Left lung (tissue), 10 donors: ENCODE results near the gene PLEKHA5. TPM values are rescaled to one million over a fixed set of nuclear protein-coding genes. Genes with fewer than 3 reads are reported as not detected.
"Not testable (repeated sequence)": the region's sequence is repeated elsewhere in the genome, so short reads cannot be mapped to it uniquely, and the experiment has no call there.

Experiments used
- ATAC-seq: fragments of 200-7000 bp; cut with Tn5 transposase; one replicate; pipeline ENCODE4 v1.9.1; 2020; ENCODE audit warnings: moderate library complexity
- DNase-seq, 4 donors: peaks; one replicate each; pipeline ENCODE4 v3.0.0-alpha.2; 2013 to 2020
- H3K27ac ChIP-seq, 2 donors: fragments of 200-600 bp; sonication (generic) in 1 of 2; one replicate each; pipeline versions ENCODE4 v1.5.0 to v1.8.0; 2020 to 2021
- H3K27me3 ChIP-seq, 2 donors: fragments of 200-600 bp; sonication (generic) in 1 of 2; one replicate each; pipeline versions ENCODE4 v1.5.0 to v1.8.0; 2020 to 2021
- H3K36me3 ChIP-seq, 2 donors: fragments of 200-600 bp; sonication (generic) in 1 of 2; one replicate each; pipeline versions ENCODE4 v1.5.0 to v1.8.0; 2020 to 2021
- H3K4me1 ChIP-seq, 2 donors: fragments of 200-600 bp; one replicate each; pipeline ENCODE4 v1.8.0; 2021
- H3K4me3 ChIP-seq, 2 donors: fragments of 200-600 bp; sonication (generic) in 1 of 2; one replicate each; pipeline versions ENCODE4 v1.5.0 to v1.8.0; 2020 to 2021; ENCODE audit warnings: mild to moderate bottlenecking in 1 of 2
- H3K9me3 ChIP-seq, 2 donors: fragments of 200-600 bp; sonication (generic) in 1 of 2; one replicate each; pipeline versions ENCODE4 v1.5.0 to v1.8.0; 2020 to 2021
- CTCF ChIP-seq, 2 donors: fragments of 200-600 bp; sonication (generic) in 1 of 2; IDR thresholded peaks; one replicate each; pipeline versions ENCODE4 v1.5.0 to v1.8.0; 2021; ENCODE audit warnings: antibody characterized with exemption in 2 of 2
- intact Hi-C, 2 donors: fragments of 100-400 bp; cut with DNase I; formaldehyde crosslinking; loops; one replicate each; pipeline versions ENCODE4 v1.11.2 to v1.14.2; 2022
- polyA plus RNA-seq, 6 donors: library from polyadenylated mRNA; unstranded; fragments of 120-200 nt; gene quantifications; one replicate each; pipeline ENCODE4 v1.2.1, GENCODE V29; 2013; ENCODE audit not compliant: insufficient read length in 6 of 6
- total RNA-seq, 2 donors: library from RNA; stranded (reverse); fragmentation: NEBNext Ultra II Directional; extraction: Animal tissue kit (Norgen Biotek cat#: 25700); gene quantifications; one replicate each; pipeline ENCODE4 v1.2.1, GENCODE V29; 2021
- donor health status: DM: no; HTN: yes; CAD: no.
- donor health status: DM: no; HTN: no; CAD: no.

PLEKHA5 gene
- total and polyA plus RNA-seq, 8 donors = 20.4 to 43.6 (median 38.0) TPM

GRCh38 chr12:19223018-19223417 lies 93.5 kb downstream of the PLEKHA5 start:
- no peak overlapping the region for H3K4me3 ChIP-seq
- peak; percentile 73 for ATAC-seq
- no peaks in the 10 kb centered on the region for H3K36me3 ChIP-seq
- H3K27ac ChIP-seq = no peak overlapping the region
- H3K9me3 ChIP-seq = no peaks in the 10 kb centered on the region
- H3K4me1 ChIP-seq = no peaks in the 10 kb centered on the region
- intact Hi-C loops = no loop called here
- no peak for DNase-seq
- no peak for TF ChIP-seq CTCF (IDR thresholded peaks at IDR 0.05)
- no peaks in the 10 kb centered on the region for H3K27me3 ChIP-seq

GRCh38 chr12:19223695-19224094 lies 94.2 kb downstream of the PLEKHA5 start:
- Histone ChIP-seq H3K36me3 (no peaks in the 10 kb centered on the region), H3K27ac (no peak overlapping the region), H3K4me1 (no peaks in the 10 kb centered on the region), H3K9me3 (no peaks in the 10 kb centered on the region), H3K4me3 (no peak overlapping the region), H3K27me3 (no peaks in the 10 kb centered on the region)
- TF ChIP-seq CTCF (IDR thresholded peaks at IDR 0.05) = no peak
- intact Hi-C loops = no loop called here
- DNase-seq = peak in 1 of 4 donors; percentile 16
- ATAC-seq = peak; percentile 41

- DNase-seq (no peak), ATAC-seq (no peak)
- intact Hi-C loops = no loop called here
- H3K27ac ChIP-seq = no peak overlapping the region
- H3K27me3 ChIP-seq = no peaks in the 10 kb centered on the region
- no peaks in the 10 kb centered on the region for H3K9me3 ChIP-seq
- no peak for TF ChIP-seq CTCF (IDR thresholded peaks at IDR 0.05)
- no peaks in the 10 kb centered on the region for H3K4me1 ChIP-seq
- no peak overlapping the region for H3K4me3 ChIP-seq
- no peaks in the 10 kb centered on the region for H3K36me3 ChIP-seq
Observed at GRCh38 chr12:19224746-19225145, 95.2 kb downstream of the PLEKHA5 start.

GRCh38 chr12:19227190-19227879 lies 97.8 kb downstream of the PLEKHA5 start:
- H3K27ac ChIP-seq = no peak overlapping the region
- TF ChIP-seq CTCF (IDR thresholded peaks at IDR 0.05) = no peak

GRCh38 chr12:19227880-19228210 lies 98.3 kb downstream of the PLEKHA5 start:
- Histone ChIP-seq H3K27ac (no peak overlapping the region), H3K36me3 (no peaks in the 10 kb centered on the region), H3K9me3 (peaks cover 0 to 8% of the 10 kb centered on the region in 2 donors), H3K4me1 (no peaks in the 10 kb centered on the region), H3K4me3 (no peak overlapping the region), H3K27me3 (no peaks in the 10 kb centered on the region)
- ATAC-seq (no peak), DNase-seq (no peak)
- TF ChIP-seq CTCF (IDR thresholded peaks at IDR 0.05) = no peak
- intact Hi-C loops = no loop called here

More at GRCh38 chr12:19227190-19227879, 97.8 kb downstream of the PLEKHA5 start:
- Histone ChIP-seq H3K27me3 (no peaks in the 10 kb centered on the region), H3K36me3 (no peaks in the 10 kb centered on the region), H3K4me3 (no peak overlapping the region), H3K9me3 (peaks cover 0 to 8% of the 10 kb centered on the region in 2 donors), H3K4me1 (no peaks in the 10 kb centered on the region)
- DNase-seq (no peak), ATAC-seq (peak; percentile 27)
- intact Hi-C loops = no loop called here

- H3K36me3 ChIP-seq, H3K27ac ChIP-seq, H3K4me3 ChIP-seq, H3K27me3 ChIP-seq, ATAC-seq, DNase-seq, H3K4me1 ChIP-seq, intact Hi-C loops, H3K9me3 ChIP-seq: not testable (repeated sequence)
Observed at GRCh38 chr12:19229021-19229420, 99.5 kb downstream of the PLEKHA5 start.
